ENCODE results near the gene DAAM1.

The DAAM1 gene

GRCh38 chr14:59333235-59333634 lies 144.8 kb downstream of the DAAM1 start:
- no peak for TF ChIP-seq CTCF (IDR thresholded peaks at IDR 0.05; ENCODE audit: low read depth, low read length)
- no peak overlapping the region for H3K4me3 ChIP-seq (ENCODE audit: low read depth, low read length)

- no peak overlapping the region for H3K4me3 ChIP-seq (ENCODE audit: low read depth, low read length)
- TF ChIP-seq CTCF (IDR thresholded peaks at IDR 0.05; ENCODE audit: low read depth, low read length) = no peak
Measured at GRCh38 chr14:59333668-59334067, 145.2 kb downstream of the DAAM1 start.

- TF ChIP-seq CTCF (IDR thresholded peaks at IDR 0.05; ENCODE audit: low read depth, low read length) = no peak
- no peak overlapping the region for H3K4me3 ChIP-seq (ENCODE audit: low read depth, low read length)
Measured at GRCh38 chr14:59334253-59334652, 145.8 kb downstream of the DAAM1 start.

GRCh38 chr14:59336098-59336497 lies 147.6 kb downstream of the DAAM1 start:
- no peak overlapping the region for H3K4me3 ChIP-seq (ENCODE audit: low read depth, low read length)
- no peak for TF ChIP-seq CTCF (IDR thresholded peaks at IDR 0.05; ENCODE audit: low read depth, low read length)

- H3K4me3 ChIP-seq (ENCODE audit: low read depth, low read length) = no peak overlapping the region
- no peak for TF ChIP-seq CTCF (IDR thresholded peaks at IDR 0.05; ENCODE audit: low read depth, low read length)
Measured at GRCh38 chr14:59336706-59337105, 148.2 kb downstream of the DAAM1 start.

GRCh38 chr14:59337141-59337611 lies 148.7 kb downstream of the DAAM1 start:
- H3K4me3 ChIP-seq (ENCODE audit: low read depth, low read length) = no peak overlapping the region
- TF ChIP-seq CTCF (IDR thresholded peaks at IDR 0.05; ENCODE audit: low read depth, low read length) = no peak

GRCh38 chr14:59338761-59339160 lies 150.3 kb downstream of the DAAM1 start:
- H3K4me3 ChIP-seq (ENCODE audit: low read depth, low read length) = no peak overlapping the region
- no peak for TF ChIP-seq CTCF (IDR thresholded peaks at IDR 0.05; ENCODE audit: low read depth, low read length)

Data from WI38 (cell line).